ENCODE results near the gene DCAF10.
"Not testable (repeated sequence)": the region's sequence is repeated elsewhere in the genome, so short reads cannot be mapped to it uniquely, and the experiment has no call there.

Gene DCAF10

DNA sequence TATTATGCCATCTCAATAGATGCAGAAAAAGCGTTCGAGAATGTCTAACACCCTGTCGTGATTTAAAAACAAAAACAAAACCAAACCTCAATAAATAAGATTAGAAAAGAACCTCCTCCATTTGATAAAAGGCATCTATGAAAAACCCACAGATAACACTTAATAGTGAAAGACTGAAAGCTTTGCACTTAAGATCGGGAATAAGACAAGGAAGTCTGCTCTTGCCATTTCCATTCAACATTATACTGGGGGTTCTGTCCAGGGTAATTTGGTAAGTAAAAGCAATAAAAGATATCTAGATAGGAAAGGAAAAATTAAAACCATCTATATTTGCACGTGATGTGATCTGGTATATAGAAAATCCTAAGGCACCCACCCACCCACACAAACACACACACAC lies 8.5 kb upstream of the DCAF10 start:
- no peak for DNase-seq

DNA sequence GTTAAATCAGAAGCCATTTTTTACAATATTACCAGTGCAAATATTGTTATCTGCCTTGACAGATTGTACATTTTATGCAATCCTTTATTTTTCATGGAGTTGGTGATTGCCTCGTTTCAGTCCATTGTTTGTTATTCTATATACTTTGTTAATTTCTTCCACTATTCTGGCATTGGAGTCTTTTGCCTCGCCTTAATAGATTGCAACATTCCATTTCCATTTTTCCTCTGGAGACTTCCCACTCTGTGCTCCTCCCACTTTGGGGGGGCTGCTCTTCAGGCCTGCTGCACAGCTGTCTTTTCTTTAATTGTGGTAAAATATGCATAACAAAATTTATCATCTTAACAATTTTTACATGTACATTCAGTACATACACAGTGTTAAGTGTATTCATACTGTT lies 4.4 kb upstream of the DCAF10 start:
- no peak for DNase-seq

- no peak for DNase-seq
These were observed 1.9 kb upstream of the DCAF10 start for GRCh38 chr9:37798677-37799076.

DNA sequence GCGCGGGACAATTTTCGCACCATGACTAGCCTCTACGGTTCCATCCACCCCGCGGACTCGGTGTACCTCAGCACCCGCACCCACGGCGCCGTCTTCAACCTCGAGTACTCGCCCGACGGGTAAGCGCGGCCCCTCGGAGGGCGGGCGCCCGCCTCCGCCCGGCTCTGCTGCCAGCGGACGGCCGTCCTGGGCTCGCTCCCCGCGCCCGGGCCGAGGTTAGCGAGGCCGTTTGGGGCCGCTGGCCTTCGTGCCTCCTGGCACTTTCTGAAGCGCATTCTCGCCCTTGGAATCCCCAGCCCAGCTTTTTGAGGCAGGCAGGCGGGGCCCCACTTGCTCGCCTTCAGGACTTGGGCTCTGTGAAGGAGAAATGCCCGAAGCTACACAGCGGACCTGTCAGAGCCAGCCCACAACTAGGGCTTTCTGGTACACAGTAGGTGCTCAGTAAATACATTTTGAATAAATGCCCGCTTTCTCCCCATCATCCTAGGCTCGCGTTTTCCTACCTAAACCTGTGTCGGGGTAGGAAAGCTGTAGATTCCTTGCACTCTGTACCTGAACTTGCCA lies 772 bp downstream of the DCAF10 start:
- DNase-seq, result no peak

GRCh38 chr9:37801959-37802711 lies 1.5 kb downstream of the DCAF10 start:
- DNase-seq, result no peak

DNA sequence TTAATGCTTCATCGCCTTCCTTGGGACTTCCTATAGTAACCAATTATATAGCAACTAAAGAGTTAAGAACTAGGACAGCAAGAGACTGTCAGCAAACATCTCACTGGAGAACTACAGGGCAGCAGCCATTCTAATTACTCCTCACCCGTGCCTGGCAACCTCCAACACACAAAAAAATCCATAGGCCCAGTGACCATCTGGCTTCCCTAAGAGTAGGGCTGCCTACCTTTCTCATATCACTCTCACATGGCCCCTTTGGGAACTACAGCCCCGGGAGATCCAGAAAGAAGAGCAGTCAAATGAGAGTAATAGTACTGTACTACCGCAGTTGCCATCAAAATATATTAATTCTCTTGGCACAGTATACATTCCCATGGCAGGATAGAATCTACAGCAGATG lies 5.7 kb downstream of the DCAF10 start:
- no peak for DNase-seq

GRCh38 chr9:37809676-37810075 lies 9.1 kb downstream of the DCAF10 start:
- DNase-seq, result not testable (repeated sequence)

DNA sequence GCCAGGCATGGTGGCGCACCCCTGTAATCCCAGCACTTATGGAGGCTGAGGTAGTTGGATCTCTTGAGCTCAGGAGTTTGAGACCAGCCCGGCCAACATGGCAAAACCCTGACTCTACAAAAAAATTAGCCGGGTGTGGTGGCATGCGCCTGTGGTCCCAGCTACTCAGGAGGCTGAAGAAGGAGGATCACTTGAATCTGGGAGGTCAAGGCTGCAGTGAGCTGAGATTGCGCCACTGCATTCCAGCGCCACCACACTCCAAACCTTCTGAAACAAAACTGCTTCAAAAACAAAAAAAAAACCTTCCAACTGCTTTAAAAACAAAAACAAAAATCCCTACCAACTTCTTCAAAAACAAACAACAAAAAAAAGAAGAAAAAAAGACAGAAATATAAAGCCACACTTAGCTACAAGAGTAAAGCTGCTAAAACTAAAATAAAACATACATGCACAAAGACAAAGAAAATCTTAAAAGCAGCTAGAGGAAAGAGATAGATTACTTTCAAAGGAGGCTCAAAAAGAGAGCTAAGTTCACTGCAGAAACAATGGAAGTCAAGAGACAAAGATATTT lies 11.4 kb downstream of the DCAF10 start:
- DNase-seq, result no peak

DNA sequence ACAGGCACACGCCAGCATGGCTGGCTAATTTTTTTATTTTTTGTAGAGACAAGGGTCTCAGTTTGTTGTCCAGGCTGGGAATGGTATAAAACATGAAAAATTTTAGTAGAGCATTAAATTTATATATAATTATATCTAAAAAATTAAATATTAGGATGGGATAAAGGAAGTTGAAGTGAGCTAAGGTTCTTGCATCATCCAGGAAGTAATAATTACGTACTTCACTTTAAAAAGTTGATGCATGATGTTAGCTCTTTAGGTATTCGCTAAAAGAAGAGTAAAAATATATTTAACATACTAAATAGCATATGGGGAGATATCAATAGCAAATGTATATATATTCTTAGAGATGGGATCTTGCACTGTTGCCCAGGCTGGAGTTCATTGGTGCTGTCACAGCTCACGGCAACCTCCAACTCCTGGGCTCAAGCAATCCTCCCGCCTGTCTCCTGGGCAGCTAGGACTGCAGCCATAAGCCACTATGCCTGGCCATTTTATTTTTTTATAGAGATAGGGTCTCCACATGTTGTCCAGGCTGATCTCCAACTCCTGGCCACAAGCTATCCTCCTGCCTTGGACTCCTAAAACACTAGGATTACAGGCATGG lies 12.3 kb downstream of the DCAF10 start:
- DNase-seq, result no peak

GRCh38 chr9:37818849-37819248 lies 18.3 kb downstream of the DCAF10 start:
- no peak for DNase-seq

DNA sequence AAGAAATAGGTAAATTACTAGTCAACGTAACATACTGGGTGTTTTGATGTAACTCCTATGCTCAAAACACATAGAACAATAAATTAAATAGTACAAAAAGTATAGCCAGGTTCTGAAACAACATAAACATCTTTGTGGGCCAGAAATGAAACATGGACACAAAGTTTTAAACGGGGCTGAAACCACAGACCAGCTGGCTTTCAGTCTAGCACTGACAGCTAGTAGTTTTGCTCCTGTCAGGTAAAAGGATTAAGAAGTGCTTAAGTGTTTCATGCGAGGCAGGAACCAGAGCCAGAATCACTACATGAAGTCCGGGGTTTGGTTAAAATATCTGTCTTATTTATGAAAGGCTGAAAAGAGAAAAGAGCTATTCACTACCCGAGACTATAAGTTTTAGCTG lies 19.5 kb downstream of the DCAF10 start:
- no peak for DNase-seq

GRCh38 chr9:37825174-37825573 lies 24.6 kb downstream of the DCAF10 start:
- DNase-seq, result not testable (repeated sequence)

DNA sequence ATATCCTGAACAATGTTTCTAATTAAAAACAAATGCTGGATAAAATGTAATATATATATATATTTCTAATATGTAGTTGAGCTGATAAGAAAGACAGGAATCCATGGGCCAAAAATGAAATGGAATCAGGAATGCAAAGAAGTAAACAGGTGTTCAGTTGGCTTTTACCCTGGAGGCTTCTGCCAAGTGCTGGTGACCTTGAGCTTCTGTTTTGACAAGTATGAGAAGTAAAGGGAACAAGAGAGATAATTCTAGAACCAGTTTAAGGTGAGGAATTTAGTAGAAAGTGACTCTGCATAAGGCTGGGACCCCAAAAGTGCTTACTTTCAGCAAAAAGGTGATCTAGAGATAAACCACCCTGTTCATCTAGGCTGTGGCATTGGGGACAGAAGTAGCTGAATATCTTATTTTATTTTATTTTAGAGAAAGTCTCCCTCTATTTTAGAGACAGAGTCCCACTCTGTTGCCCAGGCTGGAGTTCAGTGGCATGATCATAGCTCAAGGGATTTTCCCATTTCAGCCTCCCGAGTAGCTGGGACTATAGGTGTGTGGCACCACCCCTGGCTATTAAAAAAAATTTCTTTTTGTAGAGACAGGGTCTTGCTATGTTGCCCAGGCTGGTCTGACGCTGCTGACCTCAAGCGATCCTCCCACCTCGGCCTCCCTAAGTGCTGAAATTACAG lies 27.0 kb downstream of the DCAF10 start:
- DNase-seq, result no peak

DNA sequence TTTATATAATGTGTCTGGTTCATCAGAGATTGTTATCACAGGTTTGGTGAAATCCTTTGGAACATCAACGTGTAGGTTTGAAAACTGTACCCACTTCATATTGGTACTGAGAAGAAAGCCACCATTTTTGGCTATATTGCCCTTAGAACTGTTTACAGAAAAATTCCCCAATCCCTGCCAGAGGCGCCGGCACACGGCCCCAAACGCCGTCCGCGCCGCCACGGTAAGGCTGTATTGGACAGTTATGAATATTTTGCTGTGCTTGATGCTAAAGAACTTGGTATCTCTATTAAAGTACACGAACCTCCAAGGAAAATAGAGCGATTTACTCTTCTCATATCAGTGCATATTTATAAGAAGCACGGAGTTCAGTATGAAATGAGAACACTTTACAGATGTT lies 35.2 kb downstream of the DCAF10 start:
- no peak for DNase-seq

- no peak for DNase-seq
These were observed 35.8 kb downstream of the DCAF10 start for GRCh38 chr9:37836386-37836785.

- DNase-seq, result no peak
These were observed 39.2 kb downstream of the DCAF10 start for GRCh38 chr9:37839496-37840461.

GRCh38 chr9:37840560-37841194 lies 40.1 kb downstream of the DCAF10 start:
- DNase-seq, result peak in 1 of 2 experiments; percentile 41

DNA sequence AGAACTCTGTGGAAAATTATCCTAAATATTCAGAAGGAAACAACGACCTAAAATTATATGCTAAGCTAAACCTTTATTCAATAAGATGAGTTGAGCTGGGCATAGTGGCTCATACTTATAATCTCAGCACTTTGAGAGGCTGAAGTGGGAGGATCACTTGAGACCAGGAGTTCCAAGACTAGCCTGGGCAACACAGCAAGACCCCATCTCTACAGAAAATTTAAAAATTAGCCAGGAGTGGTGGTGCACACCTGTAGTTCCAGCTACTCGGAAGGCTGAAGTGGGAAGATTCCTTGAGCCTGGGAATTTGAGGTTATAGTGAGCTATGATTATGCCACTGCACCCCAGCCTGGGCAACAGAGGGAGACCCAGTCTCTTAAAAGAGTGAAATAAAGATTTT lies 51.6 kb downstream of the DCAF10 start:
- no peak for DNase-seq

GRCh38 chr9:37856551-37856950 lies 56.0 kb downstream of the DCAF10 start:
- no peak for DNase-seq

GRCh38 chr9:37859043-37859442 lies 58.4 kb downstream of the DCAF10 start:
- no peak for DNase-seq

GRCh38 chr9:37862530-37862929 lies 61.9 kb downstream of the DCAF10 start:
- no peak for DNase-seq
